Liver (tissue), 9 donors: Measurements from ENCODE around the gene PTPRN2. TPM values are rescaled to one million over a fixed set of nuclear protein-coding genes. Genes with fewer than 3 reads are reported as not detected.

Source experiments
- DNase-seq: peaks from one replicate; pipeline ENCODE4 v3.0.0-alpha.2; 2017; ENCODE audit warnings: low spot score
- H3K27ac ChIP-seq, 2 donors: one replicate each; pipeline ENCODE4 v1.7.0; 2013; ENCODE audit warnings: inconsistent platforms in 2 of 2, low read length in 2 of 2, control low read depth in 1 of 2, low read depth in 1 of 2, mild to moderate bottlenecking in 1 of 2
- H3K27me3 ChIP-seq, 4 donors: one replicate each; pipeline versions ENCODE4 v1.6.1 to v1.7.0; 2013; ENCODE audit warnings: low read length in 3 of 4, inconsistent platforms in 1 of 4, mild to moderate bottlenecking in 1 of 4, moderate library complexity in 1 of 4; ENCODE audit not compliant: control insufficient read depth in 4 of 4, insufficient read depth in 4 of 4
- H3K36me3 ChIP-seq, 4 donors: one replicate each; pipeline versions ENCODE4 v1.6.1 to v1.7.0; 2013; ENCODE audit warnings: low read length in 3 of 4, mild to moderate bottlenecking in 3 of 4, low read depth in 1 of 4, moderate library complexity in 1 of 4; ENCODE audit not compliant: control insufficient read depth in 4 of 4, insufficient read depth in 3 of 4
- H3K4me1 ChIP-seq, 4 donors: one replicate each; pipeline versions ENCODE4 v1.6.1 to v1.7.0; 2013; ENCODE audit warnings: low read length in 3 of 4, mild to moderate bottlenecking in 3 of 4, moderate library complexity in 1 of 4; ENCODE audit not compliant: control insufficient read depth in 4 of 4, insufficient read depth in 4 of 4
- H3K4me3 ChIP-seq, 3 donors: one replicate each; pipeline versions ENCODE4 v1.6.1 to v1.7.0; 2013; ENCODE audit warnings: low read length in 3 of 3, control low read depth in 1 of 3, low read depth in 1 of 3, mild to moderate bottlenecking in 1 of 3
- H3K9ac ChIP-seq, 2 donors: one replicate each; pipeline ENCODE4 v1.7.0; 2013; ENCODE audit warnings: low read length in 2 of 2, mild to moderate bottlenecking in 2 of 2, moderate library complexity in 2 of 2, control low read depth in 1 of 2, low read depth in 1 of 2
- H3K9me3 ChIP-seq, 4 donors: one replicate each; pipeline versions ENCODE4 v1.6.1 to v1.7.0; 2013; ENCODE audit warnings: low read length in 3 of 4; ENCODE audit not compliant: control insufficient read depth in 4 of 4
- ATF3 ChIP-seq: IDR thresholded peaks from 2 replicates; pipeline ENCODE4 v1.6.1; 2016; ENCODE audit warnings: antibody characterized with exemption
- EGR1 ChIP-seq, 2 donors: IDR thresholded peaks; 2 replicates each; pipeline ENCODE4 v1.6.1; 2016 to 2018; ENCODE audit warnings: antibody characterized with exemption in 2 of 2, low read depth in 2 of 2
- FOXA1 ChIP-seq: IDR thresholded peaks from 2 replicates; pipeline ENCODE4 v1.6.1; 2016; ENCODE audit warnings: antibody characterized with exemption
- FOXA2 ChIP-seq: IDR thresholded peaks from 2 replicates; pipeline ENCODE4 v1.6.1; 2016; ENCODE audit warnings: antibody characterized with exemption
- GABPA ChIP-seq, 2 donors: IDR thresholded peaks in 1 of 2; conservative IDR thresholded peaks in 1 of 2; 2 replicates each; pipeline ENCODE4 v1.6.1; 2016; ENCODE audit warnings: antibody characterized with exemption in 2 of 2, mild to moderate bottlenecking in 1 of 2, moderate library complexity in 1 of 2
- HNF4A ChIP-seq, 2 donors: conservative IDR thresholded peaks; 2 replicates each; pipeline ENCODE4 v1.6.1; 2016; ENCODE audit warnings: antibody characterized with exemption in 2 of 2, mild to moderate bottlenecking in 2 of 2
- JUND ChIP-seq, 2 donors: IDR thresholded peaks; 2 replicates each; pipeline ENCODE4 v1.6.1; 2016; ENCODE audit warnings: antibody characterized with exemption in 2 of 2
- NR2F2 ChIP-seq: IDR thresholded peaks from 2 replicates; pipeline ENCODE4 v1.6.1; 2016; ENCODE audit warnings: antibody characterized with exemption
- RAD21 ChIP-seq, 2 donors: IDR thresholded peaks; 2 replicates each; pipeline ENCODE4 v1.6.1; 2016; ENCODE audit warnings: antibody characterized with exemption in 2 of 2, mild to moderate bottlenecking in 2 of 2
- RXRA ChIP-seq, 2 donors: IDR thresholded peaks; 2 replicates each; pipeline ENCODE4 v1.6.1; 2017 to 2018; ENCODE audit warnings: antibody characterized with exemption in 2 of 2, mild to moderate bottlenecking in 1 of 2
- SP1 ChIP-seq: IDR thresholded peaks from 2 replicates; pipeline ENCODE4 v1.6.1; 2018; ENCODE audit warnings: antibody characterized with exemption, mild to moderate bottlenecking
- TAF1 ChIP-seq: conservative IDR thresholded peaks from 2 replicates; pipeline ENCODE4 v1.6.1; 2016; ENCODE audit warnings: antibody characterized with exemption, mild to moderate bottlenecking
- YY1 ChIP-seq: IDR thresholded peaks from 2 replicates; pipeline ENCODE4 v1.6.1; 2016; ENCODE audit warnings: antibody characterized with exemption, mild to moderate bottlenecking
- WGBS: extraction: QIAGEN DNeasy Blood & Tissue Kit; methylation state at CpG from one replicate; pipeline ENCODE4 v1.1.7; 2013; 5-methylcytosine and 5-hydroxymethylcytosine counted together
- polyA plus RNA-seq, 2 donors: library from polyadenylated mRNA; stranded (reverse) in 1 of 2; unstranded in 1 of 2; fragments of 200-250 nt in 1 of 2; fragments of >200 nt in 1 of 2; fragmentation: Nextera tagmentation in 1 of 2; extraction: Ambion mirVana in 1 of 2; gene quantifications; one replicate each; pipeline versions ENCODE4 v1.2.1 to v1.2.3, GENCODE V29; 2013 to 2015
- total RNA-seq, 2 donors: library from RNA; depleted of rRNA; stranded (reverse); fragments of >200 nt; gene quantifications; one replicate each; pipeline ENCODE4 v1.2.3, GENCODE V29; 2014
- TF ChIP-seq, protein P1 (sequence below): IDR thresholded peaks from 2 replicates; pipeline ENCODE4 v1.6.1; 2016; ENCODE audit warnings: antibody characterized with exemption, mild to moderate bottlenecking
- TF ChIP-seq, protein P2 (sequence below): IDR thresholded peaks from 2 replicates; pipeline ENCODE4 v1.6.1; 2016; ENCODE audit warnings: antibody characterized with exemption
- TF ChIP-seq, protein P3 (sequence below): fragments of 150-350 bp; IDR thresholded peaks from 2 replicates; pipeline ENCODE4 v1.5.1; 2017; ENCODE audit warnings: improper control_type of control experiment, low read depth, low read length; ENCODE audit not compliant: missing input control
- TF ChIP-seq, protein P4 (sequence below): IDR thresholded peaks from 2 replicates; pipeline ENCODE4 v1.6.1; 2016; ENCODE audit warnings: antibody characterized with exemption
- donor health status: healthy.
- donor health status: healthy.
- donor health status: healthy.
- donor health status: healthy.
- donor health status: healthy.

Gene PTPRN2
- total and polyA plus RNA-seq, 4 donors = 0.75 to 1.9 (median 1.1) TPM

DNA sequence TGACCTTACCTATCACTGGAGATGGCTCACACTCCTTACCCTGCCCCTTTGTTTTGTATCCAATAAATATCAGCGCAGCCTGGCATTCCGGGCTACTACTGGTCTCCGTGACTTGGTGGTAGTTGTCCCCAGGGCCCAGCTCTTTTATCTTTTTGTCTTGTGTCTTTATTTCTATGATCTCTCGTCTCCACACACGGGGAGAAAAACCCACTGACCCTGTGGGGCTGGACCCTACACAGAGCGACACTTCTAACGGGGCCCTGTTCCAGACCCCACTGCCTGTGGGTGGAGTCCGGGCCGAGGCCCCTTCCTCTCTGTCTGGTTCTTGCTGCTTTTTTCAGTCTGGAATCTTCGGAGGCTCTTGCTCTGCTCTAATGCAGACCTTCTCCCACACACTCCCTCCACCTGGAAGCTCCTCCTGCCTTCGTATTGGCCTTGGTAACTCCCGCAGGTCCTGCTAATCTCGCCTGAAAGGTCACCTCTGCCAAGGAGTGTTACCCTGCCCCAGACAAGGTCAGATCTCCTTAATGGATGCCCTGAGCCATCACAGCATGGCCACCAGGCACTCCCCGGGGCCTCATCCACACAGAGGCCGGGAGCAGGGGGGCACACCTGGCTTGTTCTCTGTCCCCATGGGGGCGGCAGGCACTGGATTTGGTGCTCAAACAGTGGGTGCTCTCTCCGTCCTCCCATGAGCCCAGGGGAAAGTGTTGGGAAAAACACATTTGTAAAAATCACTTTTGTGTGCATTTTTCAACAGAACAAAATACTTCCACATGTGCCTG, 531.7 kb downstream of the PTPRN2 start:
- H3K9me3 ChIP-seq = no peaks in the 10 kb centered on the region
- no peaks in the 10 kb centered on the region for H3K36me3 ChIP-seq
- no peak overlapping the region for H3K27ac ChIP-seq
- H3K4me3 ChIP-seq = no peak overlapping the region
- no peak overlapping the region for H3K9ac ChIP-seq
- 86% methylated on average over 17 of the region's 17 CpGs for WGBS
- H3K4me1 ChIP-seq = no peaks in the 10 kb centered on the region
- TF ChIP-seq RXRA (IDR thresholded peaks at IDR 0.05) = no peak
- TF ChIP-seq JUND (IDR thresholded peaks at IDR 0.05) = no peak
- TF ChIP-seq FOXA2 = no peak
- TF ChIP-seq FOXA1 = no peak
- no peak for TF ChIP-seq SP1
- TF ChIP-seq, protein P1, sequence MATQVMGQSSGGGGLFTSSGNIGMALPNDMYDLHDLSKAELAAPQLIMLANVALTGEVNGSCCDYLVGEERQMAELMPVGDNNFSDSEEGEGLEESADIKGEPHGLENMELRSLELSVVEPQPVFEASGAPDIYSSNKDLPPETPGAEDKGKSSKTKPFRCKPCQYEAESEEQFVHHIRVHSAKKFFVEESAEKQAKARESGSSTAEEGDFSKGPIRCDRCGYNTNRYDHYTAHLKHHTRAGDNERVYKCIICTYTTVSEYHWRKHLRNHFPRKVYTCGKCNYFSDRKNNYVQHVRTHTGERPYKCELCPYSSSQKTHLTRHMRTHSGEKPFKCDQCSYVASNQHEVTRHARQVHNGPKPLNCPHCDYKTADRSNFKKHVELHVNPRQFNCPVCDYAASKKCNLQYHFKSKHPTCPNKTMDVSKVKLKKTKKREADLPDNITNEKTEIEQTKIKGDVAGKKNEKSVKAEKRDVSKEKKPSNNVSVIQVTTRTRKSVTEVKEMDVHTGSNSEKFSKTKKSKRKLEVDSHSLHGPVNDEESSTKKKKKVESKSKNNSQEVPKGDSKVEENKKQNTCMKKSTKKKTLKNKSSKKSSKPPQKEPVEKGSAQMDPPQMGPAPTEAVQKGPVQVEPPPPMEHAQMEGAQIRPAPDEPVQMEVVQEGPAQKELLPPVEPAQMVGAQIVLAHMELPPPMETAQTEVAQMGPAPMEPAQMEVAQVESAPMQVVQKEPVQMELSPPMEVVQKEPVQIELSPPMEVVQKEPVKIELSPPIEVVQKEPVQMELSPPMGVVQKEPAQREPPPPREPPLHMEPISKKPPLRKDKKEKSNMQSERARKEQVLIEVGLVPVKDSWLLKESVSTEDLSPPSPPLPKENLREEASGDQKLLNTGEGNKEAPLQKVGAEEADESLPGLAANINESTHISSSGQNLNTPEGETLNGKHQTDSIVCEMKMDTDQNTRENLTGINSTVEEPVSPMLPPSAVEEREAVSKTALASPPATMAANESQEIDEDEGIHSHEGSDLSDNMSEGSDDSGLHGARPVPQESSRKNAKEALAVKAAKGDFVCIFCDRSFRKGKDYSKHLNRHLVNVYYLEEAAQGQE = no peak
- TF ChIP-seq RAD21 (IDR thresholded peaks at IDR 0.05) = no peak
- TF ChIP-seq, protein P2, sequence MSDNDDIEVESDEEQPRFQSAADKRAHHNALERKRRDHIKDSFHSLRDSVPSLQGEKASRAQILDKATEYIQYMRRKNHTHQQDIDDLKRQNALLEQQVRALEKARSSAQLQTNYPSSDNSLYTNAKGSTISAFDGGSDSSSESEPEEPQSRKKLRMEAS = no peak
- no peak for TF ChIP-seq GABPA (IDR thresholded peaks at IDR 0.05 in 1 of 2, conservative IDR thresholded peaks at IDR 0.05 in 1 of 2)
- TF ChIP-seq, protein P3, sequence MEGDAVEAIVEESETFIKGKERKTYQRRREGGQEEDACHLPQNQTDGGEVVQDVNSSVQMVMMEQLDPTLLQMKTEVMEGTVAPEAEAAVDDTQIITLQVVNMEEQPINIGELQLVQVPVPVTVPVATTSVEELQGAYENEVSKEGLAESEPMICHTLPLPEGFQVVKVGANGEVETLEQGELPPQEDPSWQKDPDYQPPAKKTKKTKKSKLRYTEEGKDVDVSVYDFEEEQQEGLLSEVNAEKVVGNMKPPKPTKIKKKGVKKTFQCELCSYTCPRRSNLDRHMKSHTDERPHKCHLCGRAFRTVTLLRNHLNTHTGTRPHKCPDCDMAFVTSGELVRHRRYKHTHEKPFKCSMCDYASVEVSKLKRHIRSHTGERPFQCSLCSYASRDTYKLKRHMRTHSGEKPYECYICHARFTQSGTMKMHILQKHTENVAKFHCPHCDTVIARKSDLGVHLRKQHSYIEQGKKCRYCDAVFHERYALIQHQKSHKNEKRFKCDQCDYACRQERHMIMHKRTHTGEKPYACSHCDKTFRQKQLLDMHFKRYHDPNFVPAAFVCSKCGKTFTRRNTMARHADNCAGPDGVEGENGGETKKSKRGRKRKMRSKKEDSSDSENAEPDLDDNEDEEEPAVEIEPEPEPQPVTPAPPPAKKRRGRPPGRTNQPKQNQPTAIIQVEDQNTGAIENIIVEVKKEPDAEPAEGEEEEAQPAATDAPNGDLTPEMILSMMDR = no peak
- TF ChIP-seq ATF3 = no peak
- no peak for TF ChIP-seq YY1
- TF ChIP-seq HNF4A (conservative IDR thresholded peaks at IDR 0.05) = no peak
- no peaks in the 10 kb centered on the region for H3K27me3 ChIP-seq
- DNase-seq = no peak

DNA sequence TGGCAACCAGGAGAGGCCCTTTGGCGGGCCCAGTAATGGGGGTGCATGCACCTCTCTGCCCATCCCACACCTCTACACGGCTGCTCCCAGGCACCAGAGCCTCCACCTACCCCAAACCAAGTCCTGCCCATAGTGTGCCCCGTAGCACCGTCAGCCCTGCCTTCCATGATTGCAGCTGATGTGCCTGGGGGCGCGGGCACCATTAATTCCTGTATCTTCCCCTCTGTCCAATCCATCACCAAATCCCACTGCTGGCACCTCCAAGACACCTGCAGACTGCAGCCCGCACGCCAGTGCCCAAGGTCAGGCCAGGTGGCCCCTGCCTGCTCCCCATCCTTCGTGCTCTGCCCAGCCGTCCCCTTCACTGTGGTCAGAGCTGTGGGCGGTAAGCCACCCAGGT, 533.0 kb downstream of the PTPRN2 start:
- WGBS = 94% methylated on average over 11 of the region's 11 CpGs
- no peak for DNase-seq
- no peaks in the 10 kb centered on the region for H3K27me3 ChIP-seq
- H3K9ac ChIP-seq = no peak overlapping the region
- H3K4me1 ChIP-seq = no peaks in the 10 kb centered on the region
- no peaks in the 10 kb centered on the region for H3K36me3 ChIP-seq
- no peaks in the 10 kb centered on the region for H3K9me3 ChIP-seq
- no peak overlapping the region for H3K4me3 ChIP-seq
- no peak overlapping the region for H3K27ac ChIP-seq
- no peak for TF ChIP-seq EGR1 (IDR thresholded peaks at IDR 0.05; ENCODE audit: low read depth in 2 of 2)
- TF ChIP-seq NR2F2 = no peak
- TF ChIP-seq ATF3 = no peak
- no peak for TF ChIP-seq RXRA (IDR thresholded peaks at IDR 0.05)
- TF ChIP-seq RAD21 (IDR thresholded peaks at IDR 0.05) = no peak
- TF ChIP-seq JUND (IDR thresholded peaks at IDR 0.05) = no peak
- TF ChIP-seq FOXA2 = no peak
- TF ChIP-seq TAF1 = no peak
- TF ChIP-seq YY1 = no peak
- TF ChIP-seq, protein P3 = no peak
- TF ChIP-seq, protein P4, sequence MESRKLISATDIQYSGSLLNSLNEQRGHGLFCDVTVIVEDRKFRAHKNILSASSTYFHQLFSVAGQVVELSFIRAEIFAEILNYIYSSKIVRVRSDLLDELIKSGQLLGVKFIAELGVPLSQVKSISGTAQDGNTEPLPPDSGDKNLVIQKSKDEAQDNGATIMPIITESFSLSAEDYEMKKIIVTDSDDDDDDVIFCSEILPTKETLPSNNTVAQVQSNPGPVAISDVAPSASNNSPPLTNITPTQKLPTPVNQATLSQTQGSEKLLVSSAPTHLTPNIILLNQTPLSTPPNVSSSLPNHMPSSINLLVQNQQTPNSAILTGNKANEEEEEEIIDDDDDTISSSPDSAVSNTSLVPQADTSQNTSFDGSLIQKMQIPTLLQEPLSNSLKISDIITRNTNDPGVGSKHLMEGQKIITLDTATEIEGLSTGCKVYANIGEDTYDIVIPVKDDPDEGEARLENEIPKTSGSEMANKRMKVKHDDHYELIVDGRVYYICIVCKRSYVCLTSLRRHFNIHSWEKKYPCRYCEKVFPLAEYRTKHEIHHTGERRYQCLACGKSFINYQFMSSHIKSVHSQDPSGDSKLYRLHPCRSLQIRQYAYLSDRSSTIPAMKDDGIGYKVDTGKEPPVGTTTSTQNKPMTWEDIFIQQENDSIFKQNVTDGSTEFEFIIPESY = no peak
